B cell (primary cell): ENCODE measurements around the gene PARP12. TPM values are rescaled to one million over a fixed set of nuclear protein-coding genes. Genes with fewer than 3 reads are reported as not detected.

Experiments used
- ATAC-seq: fragments of 200-7000 bp; cut with Tn5 transposase; one replicate; pipeline ENCODE4 v1.10.0; 2021; ENCODE audit warnings: low read depth, mild to moderate bottlenecking, moderate number of reproducible peaks, moderate library complexity
- CTCF ChIA-PET: fragments of 350-600 bp; sonication (Branson Sonifier 250); formaldehyde crosslinking; loops from one replicate; lab custom pipeline; 2021; ENCODE audit warnings: antibody characterized with exemption, inconsistent platforms; lab: Charles Lee
- POLR2A ChIA-PET: fragments of 350-600 bp; sonication (Branson Sonifier 250); formaldehyde crosslinking; loops from one replicate; lab custom pipeline; 2021; ENCODE audit warnings: antibody characterized with exemption; lab: Charles Lee
- DNase-seq: peaks from one replicate; pipeline ENCODE4 v3.0.0; 2013
- H2AFZ ChIP-seq: 2 replicates; pipeline ENCODE4 v1.6.1; 2012; ENCODE audit warnings: mild to moderate bottlenecking, low read depth, low read length; ENCODE audit not compliant: insufficient read depth, poor library complexity, severe bottlenecking
- H3K27ac ChIP-seq, 2 donors: 1 replicate in 1 of 2; 2 replicates in 1 of 2; pipeline ENCODE4 v1.5.1; 2012 to 2013; ENCODE audit warnings: low read length in 2 of 2, mild to moderate bottlenecking in 2 of 2, moderate library complexity in 1 of 2
- H3K27me3 ChIP-seq, 4 experiments: fragments of 200-600 bp in 1 of 4; sonication (generic) in 1 of 4; replicated peaks in 1 of 4; 1 replicate in 2 of 4; 2 replicates in 2 of 4; pipeline versions ENCODE4 v1.6.1 to v1.7.0; 2013 to 2016; ENCODE audit warnings: low read length in 3 of 4, mild to moderate bottlenecking in 2 of 4, mixed read lengths in 1 of 4, moderate library complexity in 1 of 4; ENCODE audit not compliant: insufficient read depth in 4 of 4, control insufficient read depth in 3 of 4; ENCODE audit errors: control extremely low read depth in 1 of 4
- H3K36me3 ChIP-seq, 2 experiments: replicated peaks in 1 of 2; 1 replicate in 1 of 2; 2 replicates in 1 of 2; pipeline versions ENCODE4 v1.6.1 to v1.7.1; 2013; ENCODE audit warnings: low read length in 1 of 2; ENCODE audit not compliant: insufficient read depth in 2 of 2, control insufficient read depth in 1 of 2; ENCODE audit errors: control extremely low read depth in 1 of 2, extremely low read depth in 1 of 2
- H3K4me1 ChIP-seq, 2 donors: fragments of 200-600 bp in 1 of 2; sonication (generic) in 1 of 2; 1 replicate in 1 of 2; 2 replicates in 1 of 2; pipeline versions ENCODE4 v1.5.1 to v1.6.1; 2013 to 2017; ENCODE audit warnings: low read length in 2 of 2; ENCODE audit not compliant: control insufficient read depth in 2 of 2, insufficient read depth in 2 of 2
- H3K4me2 ChIP-seq: replicated peaks from 2 replicates; pipeline ENCODE3; 2012; ENCODE audit warnings: mild to moderate bottlenecking, low read depth, low read length; ENCODE audit not compliant: poor library complexity, severe bottlenecking
- H3K4me3 ChIP-seq, 5 experiments: fragments of 200-600 bp in 1 of 5; sonication (generic) in 1 of 5; 1 replicate in 3 of 5; 2 replicates in 2 of 5; pipeline versions ENCODE4 v1.5.1 to v1.7.0; 2011 to 2016; ENCODE audit warnings: low read length in 4 of 5, mild to moderate bottlenecking in 4 of 5, low read depth in 2 of 5, control low read depth in 1 of 5, moderate library complexity in 1 of 5; ENCODE audit not compliant: insufficient read depth in 1 of 5; ENCODE audit errors: control extremely low read depth in 1 of 5, extremely low read depth in 1 of 5
- H3K79me2 ChIP-seq: fragments of 200-600 bp; sonication (generic); one replicate; pipeline ENCODE4 v1.6.0; 2016; ENCODE audit warnings: low read length; ENCODE audit not compliant: control insufficient read depth, insufficient read depth
- H3K9ac ChIP-seq: fragments of 200-600 bp; sonication (generic); 2 replicates; pipeline ENCODE4 v1.6.1; 2017; ENCODE audit warnings: mild to moderate bottlenecking, low read length, moderate library complexity
- H3K9me3 ChIP-seq, 3 donors: one replicate each; pipeline versions ENCODE4 v1.6.1 to v1.7.1; 2013; ENCODE audit warnings: low read length in 2 of 3; ENCODE audit not compliant: control insufficient read depth in 2 of 3, insufficient read depth in 1 of 3; ENCODE audit errors: control extremely low read depth in 1 of 3
- H4K20me1 ChIP-seq: 2 replicates; pipeline ENCODE4 v1.6.0; 2012; ENCODE audit warnings: mild to moderate bottlenecking, low read length; ENCODE audit not compliant: insufficient read depth, control insufficient read depth, poor library complexity, severe bottlenecking
- H3K27ac Mint-ChIP-seq: one replicate; pipeline ENCODE4 v1.8.0; 2021; ENCODE audit warnings: mixed read lengths
- H3K27me3 Mint-ChIP-seq: one replicate; pipeline ENCODE4 v1.8.0; 2021; ENCODE audit warnings: mixed read lengths
- H3K4me1 Mint-ChIP-seq: one replicate; pipeline ENCODE4 v1.8.0; 2021; ENCODE audit warnings: mixed read lengths
- H3K4me3 Mint-ChIP-seq: one replicate; pipeline ENCODE4 v1.8.0; 2021; ENCODE audit warnings: mixed read lengths
- H3K9me3 Mint-ChIP-seq: one replicate; pipeline ENCODE4 v1.8.0; 2022; ENCODE audit warnings: mixed read lengths; ENCODE audit not compliant: insufficient read depth
- EZH2 ChIP-seq: IDR thresholded peaks from 2 replicates; pipeline ENCODE4 v1.6.1; 2012; ENCODE audit warnings: borderline replicate concordance, low read depth, mild to moderate bottlenecking, moderate library complexity, low read length; ENCODE audit not compliant: insufficient read depth, poor library complexity, severe bottlenecking
- WGBS: methylation state at CpG from one replicate; pipeline ENCODE4 v1.1.5; 2013; ENCODE audit warnings: missing lambda C conversion rate; ENCODE audit not compliant: insufficient coverage; 5-methylcytosine and 5-hydroxymethylcytosine counted together
- intact Hi-C: fragments of 100-400 bp; cut with micrococcal nuclease; formaldehyde crosslinking; loops from one replicate; pipeline ENCODE4 v1.10.0; 2022
- polyA plus RNA-seq: library from polyadenylated mRNA; depleted of rRNA; stranded (reverse); fragments of >200 nt; gene quantifications from 2 replicates; pipeline ENCODE4 v1.2.3, GENCODE V29; 2012
- total RNA-seq, 2 donors: library from RNA; stranded (reverse); fragments of 120-200 nt in 1 of 2; gene quantifications; 1 replicate in 1 of 2; 2 replicates in 1 of 2; pipeline versions ENCODE4 v1.2.3 to v1.2.4, GENCODE V29; 2013 to 2022
- TF ChIP-seq, protein P1 (sequence below): fragments of 200-600 bp; IDR thresholded peaks from one replicate; pipeline ENCODE4 v1.8.0; 2022; ENCODE audit warnings: antibody characterized with exemption, mild to moderate bottlenecking

Gene PARP12
- total and polyA plus RNA-seq, 2 donors (not counting 1 experiment from before 2014, with no cell fraction given) = 170 to 177 TPM

DNA sequence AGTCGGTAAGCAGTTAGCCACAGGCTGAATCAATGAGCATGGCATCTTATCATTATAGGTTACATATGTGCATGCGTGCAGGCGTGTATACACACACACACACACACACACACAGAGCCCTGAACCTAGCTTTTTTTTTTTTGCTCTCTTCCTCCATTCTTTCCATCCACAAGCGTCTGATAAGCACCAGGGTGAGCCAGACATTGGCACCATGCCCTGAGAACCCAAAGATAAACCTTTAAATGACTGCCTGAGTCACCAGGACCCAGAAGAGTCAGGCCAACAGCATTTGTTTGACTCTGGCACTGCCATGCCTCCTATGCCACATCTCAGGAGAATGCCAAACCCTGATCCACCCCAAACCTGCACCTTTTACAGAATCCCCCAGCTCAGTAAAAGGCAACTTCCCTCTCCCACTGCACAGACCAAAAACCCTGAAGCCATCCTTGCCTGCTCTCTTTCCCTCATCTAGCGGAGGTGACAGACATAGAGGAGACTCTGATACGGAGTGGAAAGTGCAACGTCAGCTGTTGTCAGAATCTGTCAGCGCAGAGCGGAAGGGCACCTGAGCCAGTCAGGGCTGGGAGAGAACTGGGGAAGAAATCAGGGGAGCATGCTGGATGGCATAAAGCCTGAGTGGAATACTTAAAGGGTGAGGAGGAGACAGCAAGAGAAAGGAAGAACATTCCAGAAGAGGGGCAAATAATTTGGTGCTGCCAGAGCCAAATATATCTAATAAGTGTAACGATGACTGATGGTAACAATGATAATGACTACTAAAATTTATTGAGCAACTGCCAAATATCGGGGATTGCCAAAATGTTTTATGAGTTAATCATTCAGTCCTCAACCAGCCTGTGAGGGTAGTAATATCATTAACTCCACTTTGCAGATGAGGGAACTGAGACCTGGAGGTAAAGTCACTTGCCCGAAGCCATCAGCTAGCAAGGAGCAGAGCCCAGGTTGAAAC, 3.2 kb downstream of the PARP12 start:
- Histone ChIP-seq H3K9ac (no peak overlapping the region), H3K36me3 (peaks cover 0 to 31% of the 10 kb centered on the region in 2 experiments), H3K4me1 (peaks cover 40 to 43% of the 10 kb centered on the region in 2 donors), H3K27me3 (no peaks in the 10 kb centered on the region), H2AFZ (no peak overlapping the region), H3K9me3 (no peaks in the 10 kb centered on the region), H3K4me2 (peak overlapping the region; percentile 95), H3K4me3 (no peak overlapping the region), H3K79me2 (peaks cover 71% of the 10 kb centered on the region), H3K27ac (peak overlapping the region in 1 of 2 donors; percentile 93), H4K20me1 (peaks cover 50% of the 10 kb centered on the region)
- Mint-ChIP-seq H3K4me3 (peak overlapping the region; percentile 98), H3K27ac (peak overlapping the region; percentile 99), H3K4me1 (peaks cover 66% of the 10 kb centered on the region), H3K27me3 (no peaks in the 10 kb centered on the region), H3K9me3 (no peaks in the 10 kb centered on the region)
- 92% methylated on average over 10 of the region's 12 CpGs for WGBS
- CTCF ChIA-PET = no interaction called here
- DNase-seq (no peak), ATAC-seq (no peak)
- intact Hi-C loops = loop anchor here (5.0 kb wide), 1 partner anchor 333 kb away; no protein-coding TSS in a partner anchor
- POLR2A ChIA-PET = no interaction called here
- TF ChIP-seq, protein P1, sequence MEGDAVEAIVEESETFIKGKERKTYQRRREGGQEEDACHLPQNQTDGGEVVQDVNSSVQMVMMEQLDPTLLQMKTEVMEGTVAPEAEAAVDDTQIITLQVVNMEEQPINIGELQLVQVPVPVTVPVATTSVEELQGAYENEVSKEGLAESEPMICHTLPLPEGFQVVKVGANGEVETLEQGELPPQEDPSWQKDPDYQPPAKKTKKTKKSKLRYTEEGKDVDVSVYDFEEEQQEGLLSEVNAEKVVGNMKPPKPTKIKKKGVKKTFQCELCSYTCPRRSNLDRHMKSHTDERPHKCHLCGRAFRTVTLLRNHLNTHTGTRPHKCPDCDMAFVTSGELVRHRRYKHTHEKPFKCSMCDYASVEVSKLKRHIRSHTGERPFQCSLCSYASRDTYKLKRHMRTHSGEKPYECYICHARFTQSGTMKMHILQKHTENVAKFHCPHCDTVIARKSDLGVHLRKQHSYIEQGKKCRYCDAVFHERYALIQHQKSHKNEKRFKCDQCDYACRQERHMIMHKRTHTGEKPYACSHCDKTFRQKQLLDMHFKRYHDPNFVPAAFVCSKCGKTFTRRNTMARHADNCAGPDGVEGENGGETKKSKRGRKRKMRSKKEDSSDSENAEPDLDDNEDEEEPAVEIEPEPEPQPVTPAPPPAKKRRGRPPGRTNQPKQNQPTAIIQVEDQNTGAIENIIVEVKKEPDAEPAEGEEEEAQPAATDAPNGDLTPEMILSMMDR = no peak
- TF ChIP-seq EZH2 = no peak

DNA sequence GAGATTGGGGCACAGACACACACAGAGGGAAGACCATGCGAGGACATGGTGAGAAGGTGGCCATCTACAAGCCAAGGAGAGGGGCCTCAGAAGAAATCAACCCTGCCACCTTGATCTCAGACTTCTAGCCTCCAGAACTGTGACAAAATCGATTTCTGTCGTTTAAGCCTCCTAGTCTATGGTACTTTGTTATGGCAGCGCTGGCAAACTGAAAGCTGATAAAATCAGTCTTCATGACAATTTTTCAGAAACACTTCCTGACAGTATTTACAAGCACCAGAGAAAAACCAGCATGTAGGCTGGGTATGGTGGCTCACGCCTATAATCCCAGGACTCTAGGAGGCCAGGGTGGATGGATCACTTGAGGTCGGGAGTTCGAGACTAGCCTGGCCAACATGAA, 4.2 kb downstream of the PARP12 start:
- no peak for TF ChIP-seq EZH2
- TF ChIP-seq, protein P1 = no peak

More for the DNA sequence above, 4.2 kb downstream of the PARP12 start:
- peaks cover 55% of the 10 kb centered on the region for H4K20me1 ChIP-seq
- no peak overlapping the region for H3K4me3 Mint-ChIP-seq
- ChIA-PET POLR2A (no interaction called here), CTCF (interaction anchor here (0.7 kb wide), 1 partner anchor 162 kb away, joined by 3 read pairs; no protein-coding TSS in a partner anchor)
- intact Hi-C loops = no loop called here
- no peaks in the 10 kb centered on the region for H3K9me3 ChIP-seq
- H3K4me1 Mint-ChIP-seq = peaks cover 73% of the 10 kb centered on the region
- peak overlapping the region; percentile 10 for H3K27ac Mint-ChIP-seq
- 79% methylated on average over 5 of the region's 7 CpGs for WGBS
- H3K9me3 Mint-ChIP-seq = no peaks in the 10 kb centered on the region
- DNase-seq = no peak
- no peak overlapping the region for H3K27ac ChIP-seq
- no peak for ATAC-seq
- peaks cover 49% of the 10 kb centered on the region in 2 donors for H3K4me1 ChIP-seq
- H3K27me3 ChIP-seq = no peaks in the 10 kb centered on the region
- H3K36me3 ChIP-seq = peaks cover 0 to 34% of the 10 kb centered on the region in 2 experiments
- H3K27me3 Mint-ChIP-seq = no peaks in the 10 kb centered on the region
- H3K4me3 ChIP-seq = no peak overlapping the region
- peaks cover 71% of the 10 kb centered on the region for H3K79me2 ChIP-seq
- no peak overlapping the region for H2AFZ ChIP-seq
- no peak overlapping the region for H3K4me2 ChIP-seq
- no peak overlapping the region for H3K9ac ChIP-seq
